Activated CD4-positive, alpha-beta T cell treated with anti-CD3 and anti-CD28 coated beads for 1 hour (primary cell): ENCODE measurements around the gene WDR48.

ENCODE experiments used
- DNase-seq: peaks from one replicate; pipeline ENCODE4 v3.0.0-alpha.2; 2020

Gene WDR48

DNA sequence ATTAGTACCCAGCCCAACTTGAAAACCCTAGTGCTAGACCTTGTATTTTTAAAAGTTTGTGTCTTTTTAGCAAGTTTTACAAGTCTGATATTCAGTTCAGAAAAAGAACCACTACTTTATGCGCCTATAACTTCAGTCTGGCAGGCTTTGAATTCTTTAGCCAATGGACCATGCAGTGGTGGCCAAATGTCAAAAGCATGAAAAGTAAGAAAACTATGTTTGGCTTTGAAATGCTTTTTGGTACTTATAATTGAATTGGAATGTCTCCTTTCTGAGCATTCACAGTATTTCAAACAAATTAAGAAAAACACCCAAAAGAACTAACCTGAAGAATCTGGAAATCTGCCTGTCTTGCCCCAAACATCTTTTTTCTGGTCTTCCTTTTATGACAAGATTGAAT lies 12.8 kb downstream of the WDR48 start:
- DNase-seq: no peak

DNA sequence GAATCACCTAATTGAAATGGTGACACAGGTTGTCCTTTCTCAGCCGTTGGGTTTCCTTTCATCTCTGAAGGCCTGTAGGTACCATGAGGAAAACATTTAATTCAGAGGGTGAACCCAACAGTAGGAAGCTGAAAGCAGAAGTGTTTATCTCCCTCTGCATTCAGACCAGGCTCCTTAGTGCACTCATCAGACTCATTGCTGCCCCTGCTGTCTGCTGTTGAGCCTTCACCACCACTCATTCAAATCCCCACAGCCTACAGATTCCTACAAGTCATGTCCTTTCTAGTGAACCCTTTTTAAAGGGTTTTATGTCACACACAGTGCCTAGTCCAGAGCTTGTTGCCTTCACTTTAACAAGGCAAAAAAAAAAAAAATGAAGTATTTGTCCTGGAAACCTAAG lies 13.4 kb downstream of the WDR48 start:
- DNase-seq: no peak

DNA sequence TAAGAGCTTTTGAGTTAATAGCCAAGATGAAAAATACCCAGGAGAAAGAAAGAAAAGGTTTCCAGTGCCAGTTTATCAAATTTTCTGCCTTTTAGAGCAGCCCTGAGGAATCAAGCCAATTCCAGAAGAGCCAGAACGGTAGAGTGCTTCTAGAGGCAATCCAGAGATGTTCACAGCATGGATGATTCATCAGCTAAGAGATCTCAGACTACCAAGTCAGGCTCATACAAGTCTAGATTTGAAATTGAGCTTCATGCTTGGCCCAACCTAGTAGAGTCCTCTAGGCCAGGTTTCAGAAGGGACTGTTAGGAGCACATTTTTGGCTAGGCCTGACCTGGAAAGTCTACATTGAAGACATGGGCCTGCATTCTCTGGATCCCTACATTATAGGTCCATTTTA lies 15.5 kb downstream of the WDR48 start:
- no peak for DNase-seq

DNA sequence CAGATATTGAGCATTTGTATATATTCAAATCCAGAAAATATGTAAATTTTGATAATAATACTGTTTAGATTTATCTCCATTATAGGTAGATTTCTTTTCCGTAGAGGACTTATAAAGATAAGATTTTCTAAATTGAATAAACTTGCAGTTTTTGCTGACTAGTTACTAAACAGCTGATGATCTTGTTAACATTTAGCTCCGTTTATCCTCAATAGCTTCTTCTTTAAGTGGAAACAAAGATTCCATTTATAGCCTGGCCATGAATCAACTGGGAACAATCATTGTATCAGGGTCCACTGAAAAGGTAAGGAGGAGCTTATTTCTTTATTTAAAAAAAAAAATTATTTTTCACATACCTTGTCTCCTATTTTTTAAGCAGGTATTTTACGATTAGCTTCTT lies 16.7 kb downstream of the WDR48 start:
- DNase-seq: no peak

DNA sequence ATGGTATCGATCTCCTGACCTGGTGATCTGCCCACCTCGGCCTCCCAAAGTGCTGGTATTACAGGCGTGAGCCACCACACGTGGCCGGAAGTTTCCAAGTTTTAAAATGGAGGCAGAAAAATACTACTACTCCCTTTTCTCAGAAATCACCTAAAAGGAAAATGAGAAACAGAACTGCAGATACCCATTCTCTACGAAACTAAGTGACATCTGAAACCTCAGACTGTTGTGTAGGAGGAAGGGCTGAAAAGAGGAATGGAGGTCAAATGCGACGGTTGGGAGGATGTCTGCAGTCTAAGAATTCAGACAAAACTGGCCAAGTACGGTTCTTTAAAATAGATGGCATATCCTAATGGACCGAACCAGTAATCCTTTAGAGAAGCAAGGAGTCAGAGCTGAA lies 24.1 kb downstream of the WDR48 start:
- no peak for DNase-seq

DNA sequence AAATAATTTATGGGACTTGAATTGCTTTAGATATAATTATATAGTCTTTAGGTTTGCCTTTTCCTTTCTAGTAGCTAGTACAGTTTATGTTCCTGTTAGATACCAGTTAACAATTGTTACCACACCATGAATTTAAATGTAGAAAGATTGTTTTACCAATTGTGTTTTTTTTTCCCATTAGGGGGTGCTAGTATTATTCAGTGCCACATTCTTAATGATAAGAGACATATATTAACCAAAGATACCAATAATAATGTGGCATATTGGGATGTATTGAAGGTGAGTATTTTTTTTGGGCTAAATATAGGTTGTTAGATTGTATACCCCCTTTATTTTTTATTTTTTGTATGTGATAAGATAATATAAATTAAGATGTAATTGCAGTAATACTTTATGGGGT lies 27.7 kb downstream of the WDR48 start:
- DNase-seq: no peak

DNA sequence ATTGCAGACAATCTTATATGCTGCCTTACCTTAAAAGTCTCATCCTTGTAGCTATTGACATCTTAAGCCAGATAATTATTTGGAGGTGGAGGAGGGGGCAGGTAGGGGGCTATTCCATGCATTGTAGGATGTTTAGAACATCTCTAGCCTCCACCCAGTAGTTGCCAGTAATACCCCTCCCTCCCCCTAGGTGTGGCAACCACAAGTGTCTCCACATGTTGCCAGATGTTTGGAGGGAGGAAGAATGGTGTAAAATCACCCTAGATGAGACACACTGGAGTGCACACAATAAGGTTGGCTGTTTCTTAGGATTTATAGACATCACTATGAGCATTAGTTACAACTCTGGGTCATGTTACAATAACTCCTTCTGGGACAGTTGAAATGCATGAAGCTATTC lies 28.2 kb downstream of the WDR48 start:
- DNase-seq: no peak

DNA sequence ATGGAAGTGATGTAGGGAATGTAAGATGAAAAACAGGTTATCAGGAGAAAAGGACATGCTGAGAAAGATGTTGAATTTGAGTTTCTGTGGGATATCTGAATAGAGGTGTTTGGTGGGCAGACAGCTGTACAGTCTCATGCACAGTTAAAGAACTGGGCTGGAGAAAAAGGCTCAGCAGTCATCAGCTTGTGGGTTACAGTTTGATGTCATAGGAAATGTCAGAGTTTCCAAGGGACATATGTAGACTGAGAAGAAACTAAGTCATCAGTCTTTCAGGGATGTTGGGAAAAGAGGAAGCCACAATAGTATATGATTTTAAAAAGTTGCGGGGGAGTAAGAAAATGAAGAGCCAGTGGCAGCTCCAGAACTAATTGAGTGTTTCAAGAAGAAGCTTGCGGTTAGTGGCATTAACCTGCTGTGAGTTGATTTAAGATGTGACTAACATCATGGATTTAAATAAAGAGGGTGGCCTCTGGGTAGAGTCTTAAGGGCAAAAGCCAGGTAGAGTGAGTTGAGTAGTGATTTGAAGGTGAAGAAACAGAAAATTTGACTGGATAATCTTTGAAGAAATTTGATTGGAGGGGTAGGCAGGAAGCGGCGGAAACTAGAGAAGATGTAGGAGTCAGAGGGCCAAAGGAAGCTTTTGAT lies 31.0 kb downstream of the WDR48 start:
- no peak for DNase-seq

DNA sequence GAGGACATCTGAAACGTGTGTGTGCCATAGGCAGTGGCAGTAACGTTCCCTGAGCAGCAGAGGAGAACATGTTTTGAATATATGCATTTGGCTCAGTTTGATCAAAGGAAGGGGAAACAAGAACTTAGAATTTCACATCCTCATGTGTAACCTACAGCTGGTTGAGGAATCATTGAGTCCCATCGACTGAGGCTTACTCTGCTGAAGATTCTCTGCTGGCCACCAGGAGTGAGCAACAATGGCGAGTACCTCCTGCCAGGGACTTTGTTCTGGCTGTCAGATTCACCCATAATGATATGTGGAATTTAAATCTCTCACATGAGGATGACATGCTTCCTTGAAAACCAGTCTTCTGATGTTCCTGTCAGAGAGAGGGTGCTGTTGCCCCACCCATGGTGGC lies 34.3 kb downstream of the WDR48 start:
- DNase-seq: no peak

DNA sequence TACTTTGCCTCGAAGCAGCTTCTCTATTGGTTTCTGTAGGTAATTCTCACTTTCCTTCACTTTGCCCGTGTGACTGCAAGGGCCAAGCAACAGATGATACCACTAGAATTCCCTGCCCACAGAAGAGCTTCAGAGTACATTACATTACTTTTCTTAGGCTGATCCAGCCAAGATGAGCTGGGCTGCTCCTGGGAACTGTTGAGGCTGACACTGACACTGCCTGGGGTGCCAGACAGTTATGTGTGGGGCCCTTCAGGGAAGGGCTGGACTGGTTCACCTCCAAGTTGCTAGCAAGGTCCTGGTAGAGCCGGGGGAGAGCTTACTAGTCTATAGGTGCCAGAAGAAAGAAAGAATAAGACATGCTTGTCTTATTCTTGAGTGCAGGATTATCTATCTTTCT lies 36.6 kb downstream of the WDR48 start:
- no peak for DNase-seq

DNA sequence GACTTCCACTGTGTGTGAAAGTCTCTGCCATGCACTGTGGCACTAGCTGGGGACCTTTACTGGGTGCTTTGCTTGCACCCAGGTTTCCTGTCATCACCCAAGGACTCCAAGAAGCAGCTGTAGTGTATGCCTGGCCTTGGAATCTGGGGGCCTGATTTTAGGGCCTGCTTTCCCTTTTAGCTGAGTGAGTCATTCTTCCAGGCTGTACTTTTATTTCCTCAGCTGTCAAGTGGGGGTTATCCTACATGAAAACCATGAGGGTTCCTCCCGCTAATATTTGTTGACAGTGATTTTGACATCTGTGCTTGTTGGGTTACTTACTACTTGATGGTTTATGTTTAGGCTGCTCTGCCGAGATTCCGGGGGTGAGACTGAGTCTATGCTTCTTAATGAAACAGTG lies 37.1 kb downstream of the WDR48 start:
- no peak for DNase-seq

DNA sequence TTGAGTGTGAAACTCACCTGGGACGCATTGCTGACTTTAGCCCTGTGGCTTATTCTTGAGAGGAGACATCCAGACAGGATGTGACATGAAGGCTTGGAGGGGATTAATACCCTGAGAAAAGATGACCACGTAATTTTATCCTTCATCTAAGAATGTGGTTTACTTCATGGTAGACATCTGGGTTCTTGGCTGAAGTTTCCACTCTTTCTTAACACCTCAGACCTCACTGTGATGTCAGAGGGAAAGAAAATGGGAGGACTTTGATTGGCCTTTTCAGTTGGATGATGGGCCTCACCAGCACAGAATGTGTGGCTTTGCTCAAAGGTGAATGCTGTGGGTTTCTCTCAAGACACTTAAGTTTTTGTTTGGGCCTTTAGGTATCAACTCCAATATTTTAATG lies 39.1 kb downstream of the WDR48 start:
- DNase-seq: no peak

DNA sequence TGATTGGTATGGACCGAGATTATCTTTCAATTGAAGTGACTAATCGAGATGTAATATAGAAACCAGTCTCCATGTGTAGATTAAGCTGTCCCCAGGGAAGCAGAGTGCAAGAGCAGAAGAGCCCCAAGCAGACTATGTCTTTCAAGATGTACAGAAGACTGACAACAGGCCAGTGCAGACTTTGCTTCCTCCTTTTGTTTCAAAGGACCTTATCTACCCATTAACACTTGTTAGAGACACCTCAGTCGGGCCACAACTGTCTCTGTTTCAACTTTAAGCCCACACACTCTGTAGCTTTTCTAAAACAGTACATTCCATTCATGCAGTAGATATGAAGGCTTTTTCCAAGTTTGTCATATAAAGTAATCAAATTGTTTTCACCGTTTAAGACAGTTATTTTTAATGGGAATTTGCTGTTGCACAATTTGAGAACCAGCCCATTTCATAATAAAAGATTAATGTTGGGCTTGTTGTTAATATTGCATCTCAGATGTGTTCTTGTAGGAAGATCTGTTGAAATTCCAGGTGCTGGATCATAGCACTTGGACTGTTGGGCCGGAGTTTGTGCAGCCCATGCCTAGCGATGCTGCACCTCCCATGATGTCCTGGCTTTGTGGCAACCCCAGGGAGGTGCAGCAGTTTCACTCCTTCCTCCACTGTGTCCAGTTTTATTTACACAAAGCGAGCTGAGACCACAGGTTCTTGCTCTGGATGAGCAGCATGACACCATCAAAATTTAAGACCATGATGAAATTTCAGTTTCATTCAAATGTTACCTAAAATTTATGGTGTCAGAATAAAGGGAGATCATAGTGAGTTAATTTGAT lies 43.2 kb downstream of the WDR48 start:
- DNase-seq: no peak

DNA sequence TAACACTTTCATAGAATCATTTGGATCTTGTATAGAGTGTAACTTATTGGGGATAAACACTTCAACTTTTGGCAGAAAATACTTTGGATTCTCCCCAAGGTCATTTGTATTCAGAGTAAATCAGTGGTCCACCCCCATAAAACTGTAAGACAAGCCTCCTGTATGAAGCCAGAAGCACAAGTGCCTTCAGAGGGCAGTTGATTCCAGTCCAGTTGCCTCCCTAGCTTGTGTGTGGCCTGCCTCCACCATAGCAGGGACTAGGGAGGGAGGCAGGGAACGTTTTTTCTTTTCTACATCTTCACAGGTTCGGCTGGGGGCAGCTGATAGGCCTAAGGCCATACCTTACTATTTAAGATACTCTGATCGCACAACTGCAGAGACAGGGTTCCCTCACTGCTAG lies 44.0 kb downstream of the WDR48 start:
- DNase-seq: no peak

DNA sequence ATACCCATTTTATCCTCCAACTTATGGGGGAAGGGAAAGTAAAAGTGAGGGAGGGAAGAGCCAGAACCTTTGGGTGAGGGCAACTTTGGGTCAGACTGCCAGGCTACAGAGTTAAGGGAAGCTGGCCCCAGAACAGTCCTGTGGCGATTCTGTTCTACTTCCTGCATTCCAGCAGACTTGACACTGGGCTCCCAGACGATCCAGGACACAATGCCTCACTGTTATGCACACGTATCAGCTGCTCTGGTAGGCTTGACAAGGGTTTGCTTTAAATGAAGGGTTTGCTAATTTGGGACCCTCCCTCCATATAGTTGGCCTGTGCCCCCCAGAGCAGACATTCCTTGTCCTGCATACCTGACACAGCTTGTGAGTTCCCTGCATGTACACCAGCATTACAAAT lies 45.0 kb downstream of the WDR48 start:
- DNase-seq: no peak

DNA sequence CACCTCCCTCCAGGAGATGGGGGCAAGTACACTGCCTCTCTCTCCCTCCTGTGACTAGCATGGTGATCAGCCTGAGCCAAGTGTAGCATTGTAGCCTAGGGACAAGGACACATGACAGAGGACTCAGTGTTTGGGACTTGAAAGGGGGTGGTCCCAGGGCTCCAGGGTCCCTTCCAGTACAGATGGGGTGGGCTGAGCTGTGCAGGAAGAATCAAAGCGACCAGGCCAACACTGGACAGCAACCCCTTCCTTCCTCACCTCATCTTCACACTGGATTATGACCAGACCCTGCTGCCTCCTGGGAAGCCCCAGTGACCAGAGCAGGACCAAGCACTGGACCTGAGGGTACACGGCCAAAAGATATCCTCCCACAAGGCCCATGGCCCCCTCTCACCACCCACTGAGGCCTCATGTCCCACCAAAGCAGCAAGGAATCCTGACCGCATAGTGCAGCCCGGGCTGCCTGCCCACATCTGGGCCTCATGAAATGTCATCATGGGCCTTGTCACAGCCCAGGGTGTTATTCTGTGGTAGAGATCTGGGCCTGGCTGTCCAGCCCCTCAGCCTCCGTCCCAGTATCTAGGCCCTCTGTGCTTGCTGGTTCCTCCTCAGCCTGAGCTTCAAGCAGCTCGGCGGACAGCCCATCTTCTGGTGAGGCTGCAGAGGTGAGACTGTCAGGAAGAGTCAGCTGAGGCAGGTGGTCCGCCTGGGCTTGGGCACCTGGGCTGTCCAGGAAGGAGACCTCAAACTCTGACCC lies 46.1 kb downstream of the WDR48 start:
- DNase-seq: no peak

DNA sequence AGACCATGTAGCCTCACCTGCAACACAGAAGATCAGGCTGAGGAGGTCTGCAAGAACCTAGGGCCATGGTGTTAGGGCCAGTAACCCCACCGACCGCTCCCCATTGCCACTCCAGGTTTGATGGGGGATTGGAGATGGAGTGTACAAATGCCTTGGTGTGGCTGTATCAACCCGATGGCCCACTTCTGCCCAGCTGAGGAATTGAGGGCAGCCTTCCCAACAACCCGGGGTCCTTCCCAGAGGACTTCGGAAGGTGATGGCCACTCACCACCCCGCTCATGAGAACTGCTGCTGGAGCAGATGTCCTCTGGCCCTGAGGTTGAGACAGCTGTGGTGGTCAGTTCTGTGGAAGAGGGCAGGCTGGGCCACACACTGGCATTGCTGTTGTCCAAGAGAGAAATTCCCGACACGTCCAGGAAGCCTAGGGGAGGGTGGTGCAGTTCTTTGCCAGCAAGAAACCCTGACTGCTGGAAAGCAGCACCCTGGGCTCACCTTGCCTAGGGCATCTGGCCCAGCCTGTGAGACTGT lies 46.7 kb downstream of the WDR48 start:
- DNase-seq: no peak

DNA sequence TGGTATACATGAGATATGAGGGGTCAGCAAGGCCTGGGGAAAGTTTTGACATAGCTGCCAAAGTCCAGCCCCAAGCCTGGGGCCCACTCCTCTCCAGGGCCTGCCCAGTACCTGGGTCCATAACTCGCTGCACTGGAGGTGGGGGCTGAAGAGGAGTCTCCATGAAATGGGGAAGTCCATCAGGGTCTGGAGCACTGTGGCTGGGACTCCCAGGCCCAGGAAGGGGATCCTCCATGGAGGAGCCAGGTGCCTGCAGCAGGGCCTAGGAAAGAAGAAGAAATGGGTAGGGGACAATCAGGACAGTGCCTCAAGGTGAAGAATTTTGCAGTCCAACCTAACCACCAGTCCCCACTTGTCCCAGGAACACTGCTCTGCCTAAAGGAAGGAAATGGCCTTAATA lies 47.4 kb downstream of the WDR48 start:
- DNase-seq: no peak

DNA sequence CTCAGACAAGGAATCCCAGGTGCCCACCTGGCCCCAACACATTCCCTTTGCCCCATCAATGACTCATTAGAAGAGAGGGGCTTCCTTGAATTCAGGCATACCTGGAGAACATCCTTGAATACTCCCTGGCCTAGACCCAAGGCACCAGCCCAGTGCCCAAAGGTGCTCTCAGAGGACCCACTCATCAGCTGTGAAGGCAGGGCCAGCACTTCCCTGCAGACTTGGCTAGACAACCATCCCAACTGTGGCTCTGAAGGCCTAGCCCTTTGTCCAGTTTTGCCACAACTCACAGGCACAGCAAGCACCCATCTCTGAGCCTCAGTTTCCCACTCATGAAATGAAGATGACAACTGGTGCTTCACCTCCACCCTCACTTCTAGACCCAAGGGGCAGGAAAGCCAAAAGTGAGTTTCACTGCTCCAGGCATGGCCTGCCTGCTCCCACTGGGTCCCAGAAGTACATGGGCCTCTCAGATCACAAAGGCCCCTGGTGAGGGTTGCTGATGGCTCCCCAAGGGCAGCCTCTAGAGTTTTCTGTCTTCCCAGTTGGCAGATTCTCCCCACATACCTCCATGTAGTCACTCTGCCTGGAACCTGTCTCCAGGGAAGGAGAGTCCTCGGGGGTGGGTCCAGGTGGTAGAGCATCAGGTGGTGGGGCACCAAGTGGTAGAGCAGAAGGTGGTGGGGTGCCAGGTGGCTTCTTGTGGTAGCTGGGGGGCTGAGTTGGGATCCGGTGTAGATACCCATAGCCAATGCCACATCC lies 48.1 kb downstream of the WDR48 start:
- DNase-seq: no peak

DNA sequence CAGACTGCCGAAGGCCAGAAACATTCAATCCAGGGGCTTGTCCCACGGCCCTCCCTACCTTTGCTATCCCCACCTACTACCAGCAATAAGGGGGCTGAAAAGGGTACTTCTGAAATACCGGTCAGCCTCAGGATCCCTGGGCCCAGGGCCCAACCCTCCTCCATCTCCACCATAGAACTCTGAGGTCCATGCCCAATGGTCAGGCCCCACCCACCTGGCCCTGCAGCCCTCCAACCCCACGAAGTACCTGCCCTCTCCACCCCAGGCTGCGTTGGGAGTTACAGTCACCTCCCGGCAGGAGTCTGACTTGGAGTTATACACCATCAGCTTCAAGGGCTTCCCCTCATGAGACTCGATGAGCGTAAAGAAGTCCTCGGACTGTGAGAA lies 48.7 kb downstream of the WDR48 start:
- DNase-seq: no peak

DNA sequence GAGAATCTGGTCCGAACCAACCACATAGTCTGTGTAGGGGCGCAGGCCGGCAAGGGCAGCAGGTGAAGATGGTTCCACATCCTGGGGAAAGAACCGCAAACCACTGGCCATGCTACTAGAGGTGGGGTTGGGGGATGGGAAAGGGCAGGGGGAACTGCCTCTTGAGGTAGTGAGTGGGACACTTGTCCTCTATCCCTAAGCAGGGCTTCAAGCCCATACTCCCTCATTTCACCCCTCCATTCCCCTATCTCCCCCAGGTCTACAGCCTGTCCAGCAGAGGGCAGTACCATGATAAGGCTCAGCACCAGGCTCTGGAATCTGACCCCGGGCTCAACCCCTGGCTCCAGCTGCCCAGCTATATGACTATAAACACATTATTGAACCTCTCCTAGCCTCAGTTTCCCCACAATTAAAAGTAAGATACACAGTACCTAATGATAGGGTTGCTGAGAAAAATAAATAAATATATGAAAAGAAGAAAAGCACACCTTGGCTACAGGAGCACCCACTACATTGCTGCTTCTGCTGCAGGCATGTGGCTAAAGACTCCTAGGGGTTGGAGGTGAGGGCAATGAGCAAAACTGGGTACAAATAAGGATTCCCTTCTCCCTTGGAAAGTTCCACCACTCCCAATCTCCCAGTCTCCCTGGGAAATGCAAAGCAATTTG lies 49.3 kb downstream of the WDR48 start:
- peak; percentile 30 for DNase-seq

DNA sequence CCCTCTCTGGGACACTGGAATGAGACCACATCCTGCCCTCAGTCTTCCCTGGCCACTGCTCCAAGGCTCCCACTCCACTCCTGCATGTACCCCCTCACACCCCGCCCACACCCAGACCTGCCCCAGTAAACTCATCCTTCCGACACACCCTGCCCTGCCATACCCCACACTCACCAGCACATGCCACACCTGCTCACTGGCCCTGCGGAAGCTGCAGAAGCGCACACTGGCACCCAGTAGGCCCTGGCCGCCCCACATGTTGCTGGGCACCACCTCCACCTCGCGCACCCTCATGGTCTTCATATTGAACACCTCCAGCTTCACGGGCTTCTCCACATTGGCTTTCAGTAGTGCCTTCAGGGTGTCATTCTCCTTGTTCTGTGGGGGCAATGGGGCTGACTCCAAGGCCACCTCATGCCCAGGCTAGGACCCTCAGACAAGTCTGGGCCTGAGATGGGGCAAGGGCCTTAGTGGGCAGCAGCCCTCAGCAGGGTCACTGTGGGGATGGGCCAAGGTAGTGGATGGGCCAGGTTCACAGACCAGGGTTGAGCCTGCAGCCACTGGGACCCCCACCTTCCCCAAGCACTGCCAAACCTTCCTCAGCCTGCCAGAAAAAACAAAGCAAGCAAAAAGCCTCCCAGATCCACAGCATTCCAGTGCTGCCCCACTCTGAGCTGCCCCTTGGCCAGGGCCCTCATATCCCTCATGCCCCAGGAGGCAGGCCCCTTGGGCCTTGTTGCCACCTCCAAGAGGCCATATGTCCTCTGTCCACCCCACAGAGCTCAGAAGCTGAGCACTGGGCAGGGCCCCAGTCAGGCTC lies 50.9 kb downstream of the WDR48 start:
- DNase-seq: no peak
